Ovary (tissue), 9 donors: ENCODE data around the gene VCP. TPM values are rescaled to one million over a fixed set of nuclear protein-coding genes. Genes with fewer than 3 reads are reported as not detected.

Source experiments
- DNase-seq, 5 donors: peaks; one replicate each; pipeline ENCODE4 v3.0.0-alpha.2; 2019 to 2020
- H3K27ac ChIP-seq, 2 donors: fragments of 200-600 bp; one replicate each; pipeline versions ENCODE4 v1.5.1 to v1.8.0; 2019 to 2022
- H3K27me3 ChIP-seq: fragments of 200-600 bp; one replicate; pipeline ENCODE4 v1.8.0; 2022
- H3K36me3 ChIP-seq: fragments of 200-600 bp; sonication (generic); one replicate; pipeline ENCODE4 v1.5.1; 2019
- H3K4me1 ChIP-seq: one replicate; pipeline ENCODE4 v1.8.1; 2013; ENCODE audit warnings: mild to moderate bottlenecking, moderate library complexity; ENCODE audit not compliant: insufficient read depth
- H3K4me3 ChIP-seq: fragments of 200-600 bp; sonication (generic); one replicate; pipeline ENCODE4 v1.5.1; 2017
- H3K9me3 ChIP-seq, 2 donors: fragments of 200-600 bp in 1 of 2; sonication (generic) in 1 of 2; one replicate each; pipeline versions ENCODE4 v1.5.1 to v1.8.1; 2013 to 2019; ENCODE audit warnings: mild to moderate bottlenecking in 1 of 2, moderate library complexity in 1 of 2
- EP300 ChIP-seq: sonication (generic); formaldehyde crosslinking; IDR thresholded peaks from one replicate; pipeline ENCODE4 v1.6.1; 2017; ENCODE audit warnings: antibody characterized with exemption
- POLR2A ChIP-seq: fragments of 450-650 bp; IDR thresholded peaks from one replicate; pipeline ENCODE4 v1.6.1; 2017; ENCODE audit warnings: antibody characterized with exemption, mild to moderate bottlenecking, moderate library complexity
- WGBS, 3 donors: extraction: QIAGEN DNeasy Blood & Tissue Kit in 1 of 3; methylation state at CpG; one replicate each; pipeline versions ENCODE4 v1.1.5 to v1.1.7; 2013 to 2017; 5-methylcytosine and 5-hydroxymethylcytosine counted together
- intact Hi-C, 4 donors: fragments of 100-400 bp; cut with DNase I; formaldehyde crosslinking; loops; one replicate each; pipeline versions ENCODE4 v1.11.0 to v1.15.1; 2022 to 2023
- polyA plus RNA-seq, 2 donors: library from polyadenylated mRNA; stranded (reverse); fragments of 200-250 nt in 1 of 2; fragments of 350-450 nt in 1 of 2; fragmentation: Illumina TruSeq in 1 of 2; extraction: RNeasy Lipid Tissue Mini Kit (QIAGEN cat#74804) in 1 of 2; gene quantifications; one replicate each; pipeline ENCODE4 v1.2.3, GENCODE V29; 2013 to 2014
- total RNA-seq, 7 donors: library from RNA; depleted of rRNA in 2 of 7; stranded (reverse); fragments of >200 nt in 2 of 7; fragmentation: NEBNext Ultra II Directional in 3 of 7; extraction: Animal tissue kit (Norgen Biotek cat#: 25700) in 3 of 7; gene quantifications; one replicate each; pipeline versions ENCODE4 v1.1.0 to v1.2.4, GENCODE V29; 2016 to 2023
- TF ChIP-seq, protein P1 (sequence below), 3 donors: fragments of 450-650 bp in 2 of 3; fragments of 200-600 bp in 1 of 3; IDR thresholded peaks; one replicate each; pipeline versions ENCODE4 v1.5.1 to v1.8.0; 2016 to 2022; ENCODE audit warnings: antibody characterized with exemption in 3 of 3, mild to moderate bottlenecking in 1 of 3
- donor health status: DM: no; HTN: no; CAD: no; lungs with moderate emphysema.
- donor health status: DM: no; HTN: no; CAD: no.
- donor health status: Bipolar disorder and iron deficiency.
- donor health status: DM: yes; HTN: yes; CAD: no.
- donor health status: DM: no; HTN: no; CAD: no.
- donor health status: DM: yes; HTN: yes; CAD: no.

VCP gene
- total and polyA plus RNA-seq, 9 donors: 78.0 to 276 (median 149) TPM

- peaks cover 12% of the 10 kb centered on the region for H3K4me1 ChIP-seq
- intact Hi-C loops: no loop called here
- TF ChIP-seq, protein P1, sequence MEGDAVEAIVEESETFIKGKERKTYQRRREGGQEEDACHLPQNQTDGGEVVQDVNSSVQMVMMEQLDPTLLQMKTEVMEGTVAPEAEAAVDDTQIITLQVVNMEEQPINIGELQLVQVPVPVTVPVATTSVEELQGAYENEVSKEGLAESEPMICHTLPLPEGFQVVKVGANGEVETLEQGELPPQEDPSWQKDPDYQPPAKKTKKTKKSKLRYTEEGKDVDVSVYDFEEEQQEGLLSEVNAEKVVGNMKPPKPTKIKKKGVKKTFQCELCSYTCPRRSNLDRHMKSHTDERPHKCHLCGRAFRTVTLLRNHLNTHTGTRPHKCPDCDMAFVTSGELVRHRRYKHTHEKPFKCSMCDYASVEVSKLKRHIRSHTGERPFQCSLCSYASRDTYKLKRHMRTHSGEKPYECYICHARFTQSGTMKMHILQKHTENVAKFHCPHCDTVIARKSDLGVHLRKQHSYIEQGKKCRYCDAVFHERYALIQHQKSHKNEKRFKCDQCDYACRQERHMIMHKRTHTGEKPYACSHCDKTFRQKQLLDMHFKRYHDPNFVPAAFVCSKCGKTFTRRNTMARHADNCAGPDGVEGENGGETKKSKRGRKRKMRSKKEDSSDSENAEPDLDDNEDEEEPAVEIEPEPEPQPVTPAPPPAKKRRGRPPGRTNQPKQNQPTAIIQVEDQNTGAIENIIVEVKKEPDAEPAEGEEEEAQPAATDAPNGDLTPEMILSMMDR (IDR thresholded peaks at IDR 0.05): no peak
- TF ChIP-seq EP300: no peak
- no peak for TF ChIP-seq POLR2A
- no peak overlapping the region for H3K27ac ChIP-seq
- H3K36me3 ChIP-seq: no peaks in the 10 kb centered on the region
- no peaks in the 10 kb centered on the region for H3K9me3 ChIP-seq
- no peak for DNase-seq
- no peak overlapping the region for H3K4me3 ChIP-seq
- no peaks in the 10 kb centered on the region for H3K27me3 ChIP-seq
- WGBS, 3 donors: 80 to 90% (median 82%) methylated on average over 4 of the region's 4 CpGs
Measured at GRCh38 chr9:35104586-35104985, 32.2 kb upstream of the VCP start.

- no peak for DNase-seq
- no peak for TF ChIP-seq POLR2A
- TF ChIP-seq EP300: no peak
- TF ChIP-seq, protein P1 (IDR thresholded peaks at IDR 0.05): no peak
- Histone ChIP-seq H3K4me3 (no peak overlapping the region), H3K27ac (peak overlapping the region in 1 of 2 donors; percentile 62), H3K4me1 (peaks cover 12% of the 10 kb centered on the region), H3K36me3 (no peaks in the 10 kb centered on the region), H3K9me3 (no peaks in the 10 kb centered on the region), H3K27me3 (no peaks in the 10 kb centered on the region)
- intact Hi-C loops: no loop called here
- 27 to 31% (median 30%) methylated on average over 5 of the region's 5 CpGs for WGBS, 3 donors
Measured at GRCh38 chr9:35103660-35104191, 31.3 kb upstream of the VCP start.

DNA sequence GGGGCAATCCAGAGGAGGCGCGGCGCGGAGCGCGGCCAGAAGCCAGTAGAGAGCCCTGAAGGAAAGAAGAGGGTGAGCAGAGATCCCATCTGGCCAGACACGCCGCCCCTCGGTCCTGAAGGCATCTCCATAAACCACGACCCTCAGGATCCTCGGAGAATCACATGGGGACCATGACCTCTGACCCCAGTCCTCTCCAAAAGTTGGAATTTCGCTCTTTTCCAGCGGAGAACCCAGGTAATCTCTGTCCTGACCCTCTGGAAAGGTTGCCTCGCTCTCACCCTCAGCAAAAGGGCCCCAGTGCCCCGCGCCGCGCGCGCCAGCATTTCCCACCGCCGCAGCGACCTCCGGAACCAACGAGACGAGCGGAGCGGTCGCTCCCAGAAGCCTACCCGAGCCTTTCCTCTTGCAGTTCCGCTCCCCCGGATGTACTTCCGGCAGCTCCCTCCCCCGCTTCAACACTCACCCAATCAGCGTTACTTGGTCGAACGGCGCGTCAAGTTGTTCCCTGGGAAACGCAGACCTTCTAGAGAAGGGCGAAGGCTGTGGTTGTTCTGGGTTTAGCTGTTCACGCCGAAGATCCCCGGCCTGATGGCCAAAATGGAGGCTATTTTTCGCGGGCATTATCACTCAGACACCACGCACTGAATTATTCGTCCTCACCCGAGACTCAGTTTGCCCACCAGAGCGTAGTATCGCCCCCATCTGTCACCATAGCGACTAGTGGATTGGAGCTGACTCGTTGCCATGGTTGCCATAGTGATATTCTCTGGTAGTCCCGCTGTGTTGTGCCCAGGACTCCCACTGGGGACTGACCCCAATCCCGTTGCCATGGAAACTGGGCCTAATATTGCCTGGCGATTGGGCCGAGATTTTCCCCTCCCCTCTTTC is 30.6 kb upstream of the VCP start, which contains the start of gene STOML2:
Gene STOML2 (minus strand): TSS at position 363 of the 891 bp plus-strand sequence. CDS start 37 bp downstream, at position 326.
- peak within 1 kb of the TSS; percentile 59 for H3K4me3 ChIP-seq
- no peaks in the 10 kb centered on the region for H3K27me3 ChIP-seq
- intact Hi-C loops: no loop called here
- 0 to 1% (median 1%) methylated on average over 57 of the region's 57 CpGs for WGBS, 3 donors
- H3K9me3 ChIP-seq: no peaks in the 10 kb centered on the region
- no peaks in the 10 kb centered on the region for H3K36me3 ChIP-seq
- peak within 1 kb of the TSS; percentile 62 to 64 for H3K27ac ChIP-seq
- peak; percentile 76 for TF ChIP-seq POLR2A
- TF ChIP-seq, protein P1 (IDR thresholded peaks at IDR 0.05): no peak
- DNase-seq: peak; percentile 92 to 96 (median 93)
- H3K4me1 ChIP-seq: peaks cover 12% of the 10 kb centered on the region

DNA sequence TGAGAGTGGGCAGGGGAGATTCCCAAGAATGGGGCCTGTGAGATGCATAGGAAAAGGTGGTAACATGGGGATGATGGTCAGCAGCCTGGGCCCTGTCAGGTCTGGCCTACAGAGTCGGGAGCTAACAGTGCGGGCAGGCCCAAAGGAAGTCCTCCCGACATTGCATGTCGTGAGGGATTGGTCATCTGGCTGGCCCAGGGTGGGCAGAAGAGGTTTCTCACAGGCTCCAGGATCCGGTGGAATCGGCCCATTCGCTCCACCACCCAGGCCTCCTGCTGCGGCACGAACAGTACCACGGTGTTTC is 30.0 kb upstream of the VCP start:
- intact Hi-C loops: no loop called here
- Histone ChIP-seq H3K27me3 (no peaks in the 10 kb centered on the region), H3K4me1 (peaks cover 12% of the 10 kb centered on the region), H3K9me3 (no peaks in the 10 kb centered on the region), H3K36me3 (no peaks in the 10 kb centered on the region), H3K27ac (peak overlapping the region; percentile 62 to 64), H3K4me3 (peak overlapping the region; percentile 59)
- TF ChIP-seq EP300: no peak
- TF ChIP-seq, protein P1 (IDR thresholded peaks at IDR 0.05): no peak
- no peak for TF ChIP-seq POLR2A
- WGBS, 3 donors: 1 to 2% (median 1%) methylated on average over 10 of the region's 10 CpGs
- DNase-seq: no peak
